ENCODE results near the gene NTNG1. TPM values are rescaled to one million over a fixed set of nuclear protein-coding genes. Genes with fewer than 3 reads are reported as not detected.

Gene NTNG1
- total RNA-seq, 1 donor from 2014 or later, result 0.38 TPM

DNA sequence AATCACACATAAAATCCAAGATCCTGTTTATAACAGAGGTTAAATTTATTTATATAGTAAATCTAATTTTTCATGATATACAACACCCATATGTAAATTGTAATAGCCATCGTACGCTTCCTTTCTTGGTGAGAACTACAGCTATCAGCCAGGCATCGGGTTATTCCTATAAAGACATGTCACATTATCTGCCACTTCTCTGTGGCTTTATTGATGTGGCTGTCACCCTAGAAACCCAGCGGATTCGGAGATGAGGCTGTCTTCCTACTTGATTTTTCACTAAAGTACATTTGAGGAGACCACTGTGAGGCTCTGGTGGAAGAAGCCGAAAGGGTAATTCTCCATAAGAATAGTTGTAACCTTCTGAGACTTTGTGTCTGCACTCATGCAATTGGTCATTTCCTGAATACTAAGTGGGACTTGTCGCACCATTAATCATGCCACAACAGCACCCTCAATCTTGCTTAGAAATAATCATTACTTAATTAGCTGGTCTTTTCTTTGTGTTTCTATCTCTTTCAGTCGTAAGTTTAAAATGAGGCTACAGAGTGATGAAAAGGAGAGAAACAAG lies 106.0 kb downstream of the NTNG1 start:
- intact Hi-C loops (cut with DNase I), result no loop called here
- ATAC-seq, result no peak
- no peak for DNase-seq (ENCODE audit: missing footprints)

DNA sequence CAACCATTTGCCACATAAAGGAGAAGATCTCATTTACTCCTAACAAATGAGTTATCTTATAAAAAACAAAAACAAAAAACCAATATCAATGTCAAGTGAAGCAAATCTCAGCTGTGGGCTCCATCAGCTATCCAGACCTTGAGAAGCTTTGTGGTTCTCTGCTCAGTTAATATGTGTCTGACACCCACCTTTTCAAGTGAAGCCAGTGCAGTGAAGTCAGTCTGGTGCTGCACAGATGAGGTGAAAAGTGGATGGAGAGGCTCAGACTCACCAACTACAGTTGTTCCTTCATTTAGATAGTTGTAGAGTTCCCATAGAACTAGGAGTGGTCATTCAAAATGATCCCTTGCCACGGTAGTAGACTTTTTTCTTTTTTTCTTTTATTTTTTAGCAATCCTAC lies 106.8 kb downstream of the NTNG1 start:
- intact Hi-C loops (cut with DNase I), result no loop called here
- no peak for DNase-seq (ENCODE audit: missing footprints)
- no peak for ATAC-seq

GRCh38 chr1:107250169-107250568 lies 109.3 kb downstream of the NTNG1 start:
- ATAC-seq (no peak), DNase-seq (ENCODE audit: missing footprints) (no peak)
- intact Hi-C loops (cut with DNase I), result no loop called here

DNA sequence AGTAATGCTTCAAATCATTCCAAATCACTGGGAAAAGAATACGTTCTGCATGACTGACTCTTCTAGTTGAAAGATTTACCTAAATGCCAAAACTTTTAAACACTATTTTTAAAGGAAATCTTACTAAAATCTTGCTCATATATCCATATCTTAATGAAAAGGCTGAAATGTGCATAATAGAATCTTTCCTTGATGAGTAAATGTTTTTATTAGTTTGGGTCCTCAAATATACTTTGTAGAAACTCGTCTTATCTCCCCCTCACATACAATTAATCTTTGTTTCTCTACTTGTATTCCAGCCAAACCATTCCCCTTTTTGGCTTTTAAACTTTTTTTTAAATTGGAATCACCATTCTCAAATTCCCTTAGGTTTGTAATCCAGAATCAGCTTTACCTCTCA lies 110.2 kb downstream of the NTNG1 start:
- intact Hi-C loops (cut with DNase I), result no loop called here
- ATAC-seq (no peak), DNase-seq (ENCODE audit: missing footprints) (no peak)

- intact Hi-C loops (cut with DNase I), result no loop called here
- DNase-seq (ENCODE audit: missing footprints) (no peak), ATAC-seq (no peak)
Measured at GRCh38 chr1:107251839-107252238, 111.0 kb downstream of the NTNG1 start.

- DNase-seq (ENCODE audit: missing footprints) (no peak), ATAC-seq (no peak)
- intact Hi-C loops (cut with DNase I), result no loop called here
Measured at GRCh38 chr1:107252271-107252670, 111.4 kb downstream of the NTNG1 start.

DNA sequence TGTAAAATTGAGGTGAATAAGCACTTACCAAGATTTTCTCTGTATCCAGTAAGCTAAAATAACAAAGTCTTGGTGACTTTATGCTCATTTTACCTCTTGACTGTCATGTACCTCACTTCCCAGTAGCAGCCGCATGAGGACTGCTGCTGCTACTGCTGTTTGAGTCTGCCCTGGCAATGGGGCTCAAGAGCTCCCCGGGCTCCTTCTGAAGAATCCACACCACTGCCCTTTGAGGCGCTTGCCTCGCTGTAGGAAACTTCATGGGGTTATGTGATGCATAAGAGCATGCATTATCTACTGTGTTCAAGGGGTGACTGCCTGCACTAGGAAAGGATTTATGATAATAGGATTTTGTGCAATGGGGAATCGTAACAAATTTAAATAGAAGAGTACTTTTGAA lies 113.5 kb downstream of the NTNG1 start:
- intact Hi-C loops (cut with DNase I), result no loop called here
- no peak for ATAC-seq
- no peak for DNase-seq (ENCODE audit: missing footprints)

GRCh38 chr1:107255469-107255868 lies 114.6 kb downstream of the NTNG1 start:
- intact Hi-C loops (cut with DNase I), result no loop called here
- no peak for ATAC-seq
- no peak for DNase-seq (ENCODE audit: missing footprints)

DNA sequence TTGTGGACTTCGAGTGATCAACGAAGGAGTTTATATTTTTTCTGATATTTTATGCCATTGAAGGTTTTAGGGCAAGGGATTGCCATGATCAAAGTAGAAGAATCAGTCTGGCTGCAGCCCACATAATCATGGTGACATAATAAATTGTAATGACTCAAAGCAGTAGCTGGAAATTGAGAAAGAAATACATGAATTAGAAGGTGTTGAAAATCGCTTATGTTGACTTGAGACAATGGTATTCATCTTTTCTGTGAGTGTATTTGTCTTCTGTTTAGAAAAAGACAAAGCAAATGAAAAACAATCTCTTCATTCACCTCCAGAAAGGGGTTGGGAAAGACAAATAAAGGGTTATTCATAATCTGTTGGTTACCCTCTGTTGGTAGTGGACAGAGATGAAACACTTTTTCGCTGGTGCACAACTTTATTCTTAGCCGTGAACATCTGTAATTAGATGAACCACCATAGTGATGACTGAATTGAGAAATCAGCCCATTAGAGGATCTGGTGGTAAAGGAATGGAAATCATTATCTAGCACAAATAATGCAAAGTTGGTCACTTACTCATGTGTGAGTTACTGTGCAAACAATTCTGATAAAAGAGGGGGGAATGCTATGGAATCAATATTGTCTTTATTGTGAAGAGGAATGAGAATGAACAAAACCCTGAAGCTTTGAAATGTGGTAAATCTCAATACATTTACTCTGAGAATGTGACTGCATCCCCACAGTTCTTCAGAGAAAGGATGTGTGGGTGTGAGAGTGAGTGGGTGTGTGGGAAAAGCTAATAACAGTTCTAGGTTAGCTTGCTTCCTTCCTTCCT lies 121.8 kb downstream of the NTNG1 start:
- no peak for DNase-seq (ENCODE audit: missing footprints)
- no peak for ATAC-seq
- intact Hi-C loops (cut with DNase I), result no loop called here

DNA sequence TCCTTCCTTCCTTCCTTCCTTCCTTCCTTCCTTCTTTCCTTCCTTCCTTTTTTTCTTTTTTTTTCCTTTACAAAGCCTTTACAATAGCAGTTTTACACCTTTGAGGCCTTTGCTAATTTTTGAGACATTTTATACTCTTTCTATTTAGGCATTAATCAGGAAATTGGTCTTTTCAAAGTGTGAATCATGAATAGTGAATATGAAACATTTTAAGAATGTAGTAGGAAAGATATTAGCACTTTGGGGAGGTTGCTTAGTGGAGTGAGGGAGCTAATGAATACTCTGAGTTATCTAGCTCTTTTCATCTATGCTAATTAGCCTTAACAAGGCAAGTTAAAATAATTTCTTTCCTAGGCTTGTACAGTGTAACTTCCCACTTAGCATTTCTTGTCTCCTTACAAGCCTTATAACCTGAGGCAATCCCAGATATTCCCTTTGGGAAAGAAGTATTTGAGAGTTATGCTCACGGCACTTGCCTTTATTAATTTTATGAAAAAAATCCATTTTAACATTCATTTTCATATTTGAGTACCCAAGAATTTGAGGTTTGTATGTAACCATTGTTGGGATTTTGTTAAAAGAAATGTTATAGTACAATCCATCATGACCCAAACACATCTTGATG lies 122.6 kb downstream of the NTNG1 start:
- ATAC-seq, result no peak
- intact Hi-C loops (cut with DNase I), result no loop called here
- DNase-seq (ENCODE audit: missing footprints), result no peak

- intact Hi-C loops (cut with DNase I), result no loop called here
- no peak for DNase-seq (ENCODE audit: missing footprints)
Measured at GRCh38 chr1:107264007-107264406, 123.2 kb downstream of the NTNG1 start.

GRCh38 chr1:107264561-107264960 lies 123.7 kb downstream of the NTNG1 start:
- DNase-seq (ENCODE audit: missing footprints) (no peak), ATAC-seq (no peak)
- intact Hi-C loops (cut with DNase I), result no loop called here

More at GRCh38 chr1:107264007-107264406, 123.2 kb downstream of the NTNG1 start:
- no peak for ATAC-seq

DNA sequence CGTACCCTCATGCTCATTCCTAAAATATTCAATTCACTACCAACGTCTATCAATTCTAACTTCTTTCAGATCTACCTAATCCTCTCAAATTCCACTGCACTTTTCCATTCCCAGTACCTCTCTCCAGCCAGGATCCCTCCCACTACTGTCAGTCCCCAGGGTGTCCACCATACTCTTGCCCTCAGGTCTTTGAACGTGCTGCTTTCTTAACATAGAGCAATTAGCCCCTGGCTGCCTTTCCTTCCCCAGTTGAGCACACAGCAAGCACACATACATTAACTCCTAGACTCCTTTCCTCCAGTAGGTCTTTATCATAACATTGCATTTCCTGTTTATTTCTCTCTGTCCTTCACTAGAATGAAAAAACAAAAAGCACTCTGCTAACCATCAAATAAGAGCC lies 126.7 kb downstream of the NTNG1 start:
- no peak for ATAC-seq
- DNase-seq (ENCODE audit: missing footprints), result no peak
- intact Hi-C loops (cut with DNase I), result no loop called here

- DNase-seq (ENCODE audit: missing footprints), result no peak
- no peak for ATAC-seq
- intact Hi-C loops (cut with DNase I), result loop anchor here (10.0 kb wide), 1 partner anchor 262 kb away; no protein-coding TSS in a partner anchor
Measured at GRCh38 chr1:107272321-107272720, 131.5 kb downstream of the NTNG1 start.

DNA sequence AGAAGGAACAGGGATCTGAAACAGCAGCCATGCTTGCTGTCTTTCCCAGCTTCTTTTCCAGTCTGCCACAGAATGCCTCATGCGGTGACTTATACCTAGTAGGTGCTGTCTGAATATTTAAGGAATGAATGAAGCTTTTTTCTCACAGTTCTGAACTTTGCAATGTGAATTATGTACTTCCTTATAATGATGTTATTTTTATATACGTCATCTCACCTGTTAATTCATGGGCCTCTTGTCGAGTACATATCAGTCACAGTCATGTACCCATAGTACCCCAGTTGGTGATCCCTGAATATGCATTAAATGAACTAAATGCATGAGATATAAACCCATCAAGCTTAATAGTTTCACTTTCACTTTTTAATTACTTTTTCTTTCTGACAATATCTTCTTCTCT lies 132.7 kb downstream of the NTNG1 start:
- ATAC-seq (no peak), DNase-seq (ENCODE audit: missing footprints) (no peak)
- intact Hi-C loops (cut with DNase I), result loop anchor here (10.0 kb wide), 1 partner anchor 261 kb away; no protein-coding TSS in a partner anchor

DNA sequence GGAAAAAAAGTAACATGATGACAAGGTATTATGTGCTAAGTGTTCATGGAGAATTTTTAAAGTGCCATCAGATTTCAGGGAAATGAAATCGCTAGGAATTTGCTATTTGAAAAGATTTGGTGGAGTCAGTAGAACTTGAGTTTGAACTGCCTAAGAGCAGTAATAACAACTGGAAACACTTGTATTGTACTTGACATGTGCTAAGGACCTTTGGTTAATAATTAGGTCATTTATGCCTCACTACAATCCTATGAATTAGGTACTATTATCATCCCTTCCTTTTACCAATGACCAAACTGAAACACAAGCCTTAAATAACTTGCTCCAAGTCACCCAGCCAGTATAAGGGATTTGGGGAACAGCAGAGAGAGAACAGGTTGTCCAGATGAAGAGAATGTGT lies 133.4 kb downstream of the NTNG1 start:
- no peak for ATAC-seq
- no peak for DNase-seq (ENCODE audit: missing footprints)
- intact Hi-C loops (cut with DNase I), result loop anchor here (10.0 kb wide), 1 partner anchor 261 kb away; no protein-coding TSS in a partner anchor

DNA sequence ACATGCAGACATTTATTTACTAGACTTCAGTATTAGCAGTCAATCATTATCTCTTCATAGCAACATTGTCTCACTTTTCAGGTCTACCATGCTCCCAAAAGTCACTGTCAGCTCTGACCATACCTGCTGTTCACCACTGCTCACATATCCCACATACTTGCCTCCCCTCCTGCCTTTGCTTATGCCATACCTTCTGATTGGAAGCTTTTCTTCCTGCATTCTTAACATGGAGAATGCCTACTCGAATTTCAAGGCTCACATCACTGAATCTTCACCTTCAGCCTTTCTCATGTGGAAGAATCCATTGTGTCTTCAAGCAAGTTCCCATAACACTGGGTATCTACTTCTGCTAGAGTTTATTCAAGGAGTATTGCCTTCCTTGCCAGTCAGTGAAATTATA lies 135.4 kb downstream of the NTNG1 start:
- ATAC-seq, result no peak
- no peak for DNase-seq (ENCODE audit: missing footprints)
- intact Hi-C loops (cut with DNase I), result loop anchor here (10.0 kb wide), 1 partner anchor 259 kb away; no protein-coding TSS in a partner anchor

GRCh38 chr1:107277022-107277421 lies 136.2 kb downstream of the NTNG1 start:
- intact Hi-C loops (cut with DNase I), result loop anchor here (10.0 kb wide), 1 partner anchor 258 kb away; no protein-coding TSS in a partner anchor
- DNase-seq (ENCODE audit: missing footprints) (no peak), ATAC-seq (no peak)

DNA sequence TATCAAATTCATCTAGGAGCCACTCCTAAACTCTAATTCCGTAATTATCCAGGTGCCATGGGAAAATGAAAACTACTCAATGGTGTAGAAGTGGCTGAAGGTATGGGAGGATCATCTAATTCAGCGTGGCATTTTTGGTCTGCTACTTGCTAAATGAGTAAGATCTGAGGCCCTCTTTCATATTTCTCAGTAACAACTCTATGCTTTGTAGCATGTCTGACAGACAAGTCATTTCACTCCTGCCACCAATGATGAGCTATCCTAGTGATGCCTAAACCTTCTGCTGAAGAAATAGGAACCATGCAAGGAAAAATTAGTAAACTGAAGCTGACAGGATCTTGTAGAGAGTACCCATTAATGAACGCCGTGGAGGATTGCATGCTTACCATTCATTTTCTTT lies 145.3 kb downstream of the NTNG1 start:
- intact Hi-C loops (cut with DNase I), result no loop called here
- no peak for ATAC-seq
- DNase-seq (ENCODE audit: missing footprints), result no peak

DNA sequence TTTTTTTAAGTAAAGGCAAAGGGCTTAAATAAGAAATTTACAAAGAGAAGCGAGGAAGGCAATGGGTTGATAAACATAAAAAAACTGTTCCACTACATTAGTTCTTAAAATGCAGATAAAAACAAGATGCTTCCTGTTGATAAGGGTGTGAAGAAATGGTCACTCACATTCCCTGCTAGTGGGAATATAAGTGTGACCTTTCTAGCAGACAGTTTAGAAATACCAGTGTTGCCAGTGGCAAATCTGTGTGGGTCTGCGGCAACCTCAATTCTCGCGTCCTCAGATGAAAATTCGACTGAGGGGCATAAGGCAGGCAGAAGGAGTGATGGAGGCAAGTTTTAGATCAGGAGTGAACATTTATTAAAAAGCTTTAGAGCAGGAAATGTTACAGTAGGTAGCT lies 151.1 kb downstream of the NTNG1 start:
- ATAC-seq, result no peak
- intact Hi-C loops (cut with DNase I), result no loop called here
- no peak for DNase-seq (ENCODE audit: missing footprints)

Measured in Right ventricle myocardium inferior (tissue), 1 donor.